ENCODE results near the gene RGR.

- TF ChIP-seq POLR2A (IDR thresholded peaks at IDR 0.05; ENCODE audit: low read depth, low read length) (no peak), TAF1 (IDR thresholded peaks at IDR 0.05; ENCODE audit: low read depth, low read length) (no peak)
Measured at GRCh38 chr10:84237199-84238051, 7.4 kb upstream of the RGR start.

Measured in GM12891 (cell line).